Globus pallidus (tissue), 1 donor: ENCODE data around the gene BACH2.
"Not testable (repeated sequence)": the region's sequence is repeated elsewhere in the genome, so short reads cannot be mapped to it uniquely, and the experiment has no call there.

Experiments used
- DNase-seq: peaks from one replicate; pipeline ENCODE4 v3.0.0-alpha.2; 2015; ENCODE audit warnings: low spot score

BACH2 gene

DNA sequence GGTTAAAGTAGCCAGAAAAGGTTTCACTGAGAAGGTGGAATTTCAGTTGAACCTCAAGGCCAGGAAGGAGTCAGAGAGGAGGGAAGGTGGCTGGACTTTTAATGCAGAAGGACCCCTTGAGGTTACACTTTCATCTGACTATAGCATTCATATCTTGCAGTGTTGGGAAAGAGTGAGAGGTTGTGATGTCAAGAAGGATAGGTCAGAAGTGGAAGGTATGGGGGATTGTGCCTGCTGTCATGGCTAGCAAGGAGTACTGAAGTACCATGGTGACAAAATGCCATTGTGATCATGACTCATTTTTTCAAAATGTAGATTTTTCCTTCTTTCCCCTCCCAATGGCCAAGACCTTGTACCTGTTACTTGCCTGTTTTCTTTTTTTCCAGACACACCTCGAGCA, 5.2 kb upstream of the BACH2 start:
- DNase-seq, result no peak

DNA sequence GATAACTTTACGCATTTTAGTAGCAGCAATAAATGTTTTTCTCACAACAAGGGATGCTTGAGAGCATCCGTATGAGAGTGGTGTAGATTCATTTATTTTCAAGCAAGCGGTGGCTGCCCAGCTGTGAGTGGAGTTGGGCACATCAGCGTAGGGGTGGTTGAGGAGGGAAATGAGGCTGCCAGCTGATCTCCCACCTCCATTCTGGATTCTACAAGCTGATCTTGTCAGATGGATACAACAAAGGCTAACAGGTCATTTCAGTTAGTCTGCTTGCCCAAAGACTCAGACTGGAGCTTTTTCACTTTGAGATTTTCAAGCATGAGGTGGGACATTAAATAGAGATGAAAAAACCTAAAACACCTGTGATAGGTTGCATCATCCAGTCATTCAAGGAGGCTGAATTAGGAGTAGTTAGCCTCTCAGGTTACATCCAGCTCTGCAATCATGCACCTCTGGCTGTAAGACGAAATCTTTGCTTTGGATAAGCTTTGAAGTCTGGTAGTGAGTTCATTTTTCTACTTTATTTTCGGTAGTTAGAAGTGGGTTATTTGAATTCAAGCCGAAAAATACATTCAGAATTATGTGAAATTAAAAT, 1.9 kb upstream of the BACH2 start:
- no peak for DNase-seq

DNA sequence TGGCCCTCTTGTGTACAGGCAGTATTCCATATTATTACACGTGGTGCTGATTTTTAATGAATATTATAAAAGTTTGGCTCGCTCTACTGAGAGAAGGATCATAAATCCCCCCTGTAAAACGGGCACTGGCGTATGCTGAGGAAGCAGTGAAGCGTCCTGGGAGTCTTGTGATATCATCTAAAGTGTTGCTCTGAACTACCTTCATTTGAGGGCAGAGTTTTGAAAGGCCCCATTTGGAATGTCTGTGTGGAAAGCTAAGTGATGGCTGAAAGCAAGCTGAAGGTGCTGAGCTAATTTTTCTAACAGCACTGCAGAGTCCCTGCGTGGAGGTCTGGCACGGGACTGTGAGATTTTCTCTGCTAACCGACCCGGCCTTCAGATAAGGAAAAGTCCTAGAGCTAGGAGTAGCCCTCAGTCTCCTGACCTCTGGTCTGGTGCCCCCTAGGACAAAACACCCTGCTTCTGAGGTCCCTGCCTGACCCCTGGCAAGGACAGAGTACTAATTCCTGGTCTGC, 1.3 kb upstream of the BACH2 start:
- DNase-seq, result peak; percentile 23

DNA sequence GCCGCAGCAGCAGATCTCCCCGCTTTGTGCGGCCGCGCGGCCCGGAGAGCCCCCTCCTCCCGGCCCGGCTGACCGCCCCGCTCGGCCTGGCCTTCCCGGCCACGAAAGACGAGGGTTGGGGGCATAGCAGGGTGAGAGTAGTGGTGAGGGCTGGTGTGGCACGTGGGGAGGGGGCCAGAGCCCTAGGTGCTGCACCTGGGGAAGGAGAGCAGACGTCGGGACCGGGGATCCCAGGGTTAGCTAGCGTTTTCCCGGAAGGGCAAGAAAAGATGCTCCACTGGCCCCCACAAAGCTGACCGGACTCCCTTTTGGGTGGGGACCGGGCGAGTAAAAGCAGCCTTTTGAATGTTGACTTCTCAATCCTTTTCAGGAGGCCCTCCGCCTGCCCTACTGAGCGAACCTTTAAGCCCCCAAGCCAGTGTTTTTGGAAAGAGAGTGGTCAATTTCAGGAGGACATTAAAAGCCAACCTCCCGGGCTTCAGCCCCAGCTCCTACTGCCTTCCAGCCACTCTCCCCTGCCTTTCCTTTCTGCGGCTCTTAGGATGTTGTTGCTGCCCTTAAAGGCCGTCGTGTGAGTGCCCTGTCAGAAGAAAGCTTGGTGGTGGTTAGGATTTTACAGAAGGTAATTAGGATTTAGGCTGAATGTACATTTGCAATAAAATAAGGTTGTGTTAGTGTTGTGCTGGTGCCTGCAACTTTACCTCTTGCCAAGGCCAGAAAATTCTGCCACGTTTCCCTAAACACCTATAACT, 648 bp upstream of the BACH2 start:
- DNase-seq, result peak; percentile 47

DNA sequence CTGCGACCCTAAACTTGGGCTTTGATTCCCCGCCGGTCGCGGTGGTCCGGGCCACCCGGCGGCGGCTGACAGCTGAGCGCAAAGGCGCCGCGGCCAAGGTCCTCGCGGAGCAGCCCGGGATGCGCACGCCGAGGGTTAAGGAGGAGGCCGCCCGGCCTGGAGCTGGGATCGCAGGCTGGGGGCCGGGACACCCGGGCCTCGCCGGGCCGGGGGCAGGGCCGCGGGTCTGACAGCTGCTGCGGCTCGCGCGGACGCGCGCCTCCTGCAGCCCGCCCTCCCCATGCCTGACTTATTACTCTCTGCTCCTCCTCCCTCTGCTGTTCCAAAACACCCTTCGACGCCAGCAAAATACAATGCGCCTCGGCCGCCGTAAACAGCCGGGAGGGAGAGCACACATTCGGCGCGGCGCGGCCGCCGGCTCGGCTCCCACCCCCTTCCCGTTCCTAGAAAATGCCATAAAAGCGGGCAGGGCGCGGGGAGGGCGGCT, 746 bp downstream of the BACH2 start:
- peak; percentile 76 for DNase-seq

DNA sequence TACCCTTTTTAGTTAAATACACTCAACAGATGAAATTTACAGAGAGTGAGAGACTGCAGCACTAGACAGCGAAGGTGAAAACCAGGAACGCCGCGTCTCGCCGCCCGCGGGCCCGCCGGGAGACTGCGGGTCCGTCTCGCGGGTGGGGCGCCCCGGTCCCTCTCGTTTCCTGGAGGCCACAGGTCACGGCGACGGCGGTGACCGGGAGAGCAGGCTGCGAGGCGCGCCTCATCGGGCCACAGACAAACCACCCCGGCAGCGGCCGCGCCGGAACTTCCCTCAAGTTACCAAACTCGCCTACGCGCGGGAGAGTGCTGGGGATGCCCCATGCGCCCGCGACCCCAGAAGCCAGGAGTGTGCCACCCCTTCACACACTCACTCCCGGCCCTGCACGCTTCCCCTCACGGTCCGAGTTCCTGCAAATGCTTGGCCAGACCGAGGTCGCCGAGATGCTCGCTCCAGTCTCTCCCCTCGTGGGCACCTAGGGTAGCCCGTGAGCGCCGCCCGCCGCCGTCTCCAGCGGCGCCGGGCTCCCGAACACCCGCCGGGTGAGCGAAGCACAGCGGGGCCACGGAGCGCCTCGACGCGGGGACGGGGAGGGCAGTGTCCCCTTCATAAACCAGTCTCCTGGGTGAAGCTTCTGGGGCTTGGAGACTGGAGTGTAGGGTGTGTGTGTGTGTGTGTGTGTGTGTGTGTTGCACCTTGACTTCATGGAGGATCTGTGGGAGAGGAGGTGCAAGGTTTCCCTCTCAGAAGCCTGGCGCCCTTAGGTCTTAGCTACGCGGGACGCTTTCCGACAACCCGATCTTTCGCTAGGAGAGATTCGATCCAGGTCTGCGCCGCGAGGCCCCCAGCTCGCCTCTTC, 1.4 kb downstream of the BACH2 start:
- peak; percentile 66 for DNase-seq

DNA sequence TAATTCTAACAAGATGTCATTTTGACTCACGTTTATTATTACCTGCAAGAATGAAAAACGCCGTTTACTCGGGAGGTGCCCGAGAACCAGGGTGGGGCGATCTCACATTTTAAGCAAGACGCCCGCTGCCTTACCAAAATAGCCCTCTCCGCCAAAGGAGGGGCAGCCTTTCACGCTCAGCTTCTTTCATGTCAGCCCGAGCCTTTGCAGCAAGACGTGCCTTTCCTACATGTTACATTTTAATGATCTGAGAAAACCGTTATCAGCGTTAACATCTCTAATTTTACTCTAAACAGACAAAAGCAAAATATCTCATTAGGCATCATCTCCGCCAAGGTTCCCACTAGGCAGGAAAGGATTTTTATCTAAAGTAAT, 2.0 kb downstream of the BACH2 start:
- no peak for DNase-seq

DNA sequence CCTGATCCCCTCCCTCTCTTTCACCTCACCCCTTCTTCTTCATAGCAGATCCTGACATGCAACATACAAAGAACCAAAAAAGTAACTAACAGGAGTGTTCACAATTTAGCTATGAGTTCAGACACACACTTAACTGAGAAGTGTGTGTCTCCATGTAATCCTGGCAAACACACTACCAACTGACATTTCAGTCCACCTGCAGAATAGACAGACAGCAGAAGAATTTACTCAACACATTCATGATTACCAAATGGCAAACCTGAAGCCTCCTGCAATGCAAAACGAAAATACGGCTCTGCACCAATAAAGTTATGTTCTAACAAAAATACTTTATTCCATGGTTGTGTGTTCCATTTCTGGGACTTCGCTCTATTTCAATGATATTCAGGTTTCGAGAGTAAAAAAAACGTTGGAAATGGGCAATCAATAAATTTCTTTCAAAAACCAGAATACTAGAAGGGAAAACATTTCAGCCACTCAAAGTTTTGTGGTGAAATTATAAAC, 2.6 kb downstream of the BACH2 start:
- DNase-seq, result no peak

DNA sequence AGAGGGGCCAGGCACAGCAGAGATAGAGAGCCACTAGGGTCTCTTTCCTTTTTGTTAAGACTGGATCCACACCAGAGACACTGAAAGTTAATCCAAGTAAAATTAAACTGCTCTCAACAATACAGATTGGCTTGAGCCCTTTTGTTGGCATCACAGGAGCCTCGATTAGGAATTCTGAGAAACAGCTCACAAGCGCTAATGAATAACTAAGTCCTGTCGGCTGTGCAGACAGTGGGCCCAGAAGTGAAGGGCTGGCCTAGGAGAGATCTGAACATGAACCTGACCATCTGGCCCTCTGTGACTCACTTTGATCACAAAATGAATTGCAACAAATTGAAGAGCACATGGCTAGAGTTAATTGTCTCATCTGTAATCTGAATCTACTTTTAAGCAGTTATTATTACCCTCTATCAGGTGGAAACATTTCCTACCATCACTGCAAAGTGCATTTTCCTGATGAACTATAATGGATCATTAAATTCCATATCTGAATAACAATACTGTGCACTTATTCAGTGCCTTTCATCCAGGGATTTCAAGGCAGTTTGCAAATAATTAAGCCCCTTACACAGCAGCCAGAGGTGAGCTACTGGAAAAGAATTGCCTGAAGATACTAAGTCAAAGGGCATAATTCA, 3.2 kb downstream of the BACH2 start:
- no peak for DNase-seq

DNA sequence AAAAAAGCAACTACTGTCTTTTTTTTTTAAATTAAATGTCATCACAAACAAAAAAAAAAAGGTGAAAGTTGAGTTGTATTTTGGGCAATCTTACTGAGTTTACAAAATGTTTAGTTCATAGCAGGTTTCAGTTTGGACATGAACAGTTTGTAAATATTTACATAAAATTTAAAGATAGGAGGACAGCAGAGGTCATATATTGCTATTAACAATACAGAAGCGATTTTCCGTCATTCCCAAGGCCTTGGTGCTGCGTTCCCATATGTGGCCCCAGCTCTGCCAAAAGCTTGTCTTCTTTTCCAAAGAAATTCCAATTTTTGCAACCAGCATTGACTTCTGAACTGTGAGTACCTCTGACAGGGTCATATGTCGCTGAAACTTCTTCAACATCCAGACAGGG, 5.1 kb downstream of the BACH2 start:
- no peak for DNase-seq

DNA sequence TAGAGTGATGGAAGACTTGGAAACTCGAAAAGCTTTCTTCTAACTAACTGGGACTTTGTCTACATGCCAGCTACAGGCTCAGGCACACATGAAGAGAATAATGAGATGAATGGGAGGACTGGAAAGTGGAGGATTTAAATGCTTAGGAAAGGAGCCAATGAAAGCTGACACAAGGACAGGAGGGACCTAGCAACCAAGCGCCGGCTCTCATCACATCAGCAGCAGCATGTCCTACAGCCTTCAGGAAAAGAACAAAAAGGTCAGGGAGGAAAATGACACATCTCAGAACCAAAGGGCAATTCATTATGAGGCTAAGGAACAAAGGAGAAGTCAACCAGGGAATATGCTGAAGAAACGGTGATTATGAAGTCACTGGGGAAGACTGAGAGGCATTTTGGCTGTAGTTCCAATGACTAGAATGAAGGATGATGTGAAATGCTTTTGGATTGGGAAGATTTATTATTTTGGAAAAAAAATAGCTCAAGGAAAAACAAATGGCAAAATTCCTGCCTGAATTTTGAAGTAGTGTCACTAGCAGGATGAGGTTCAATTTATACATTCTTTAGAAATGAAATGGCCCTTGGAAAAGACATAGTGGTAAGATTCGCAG, 5.7 kb downstream of the BACH2 start:
- DNase-seq, result no peak

DNA sequence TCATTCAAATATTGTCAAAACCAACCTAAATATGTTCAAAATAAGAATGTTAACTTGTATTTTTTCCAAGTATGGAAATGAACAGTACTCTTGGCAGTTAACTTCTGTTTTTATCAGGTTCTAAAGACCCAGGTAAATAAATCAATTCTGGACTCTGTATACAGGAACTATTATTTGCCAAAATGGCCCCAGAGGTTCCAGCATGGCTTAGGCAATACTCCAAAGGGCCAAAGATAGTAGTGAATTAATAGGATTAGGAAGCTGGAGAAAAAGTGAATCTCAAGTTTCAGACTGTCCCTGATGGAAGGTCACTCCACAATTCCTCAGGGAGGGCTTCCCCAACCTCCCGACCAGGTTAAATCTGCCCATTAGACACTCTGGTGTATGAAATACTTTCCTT, 6.7 kb downstream of the BACH2 start:
- no peak for DNase-seq

DNA sequence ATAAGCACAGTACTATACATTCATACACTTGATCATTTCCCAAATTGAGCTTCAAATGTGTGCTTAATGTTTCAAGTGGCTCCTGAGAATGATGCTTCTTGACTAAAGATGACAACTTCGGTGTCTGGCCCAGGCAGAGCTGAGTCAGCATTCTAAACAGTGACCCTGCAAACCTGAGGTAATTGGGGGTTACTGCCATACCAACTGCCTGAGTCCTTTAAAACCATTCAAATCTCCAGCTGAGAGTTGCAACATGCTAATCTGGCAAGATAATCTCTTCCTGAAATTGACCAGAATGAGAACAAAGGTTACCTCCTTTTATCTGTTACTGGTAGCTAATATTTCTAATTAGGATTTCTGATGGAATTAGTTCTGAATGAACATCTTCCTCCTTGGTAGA, 8.2 kb downstream of the BACH2 start:
- no peak for DNase-seq

DNA sequence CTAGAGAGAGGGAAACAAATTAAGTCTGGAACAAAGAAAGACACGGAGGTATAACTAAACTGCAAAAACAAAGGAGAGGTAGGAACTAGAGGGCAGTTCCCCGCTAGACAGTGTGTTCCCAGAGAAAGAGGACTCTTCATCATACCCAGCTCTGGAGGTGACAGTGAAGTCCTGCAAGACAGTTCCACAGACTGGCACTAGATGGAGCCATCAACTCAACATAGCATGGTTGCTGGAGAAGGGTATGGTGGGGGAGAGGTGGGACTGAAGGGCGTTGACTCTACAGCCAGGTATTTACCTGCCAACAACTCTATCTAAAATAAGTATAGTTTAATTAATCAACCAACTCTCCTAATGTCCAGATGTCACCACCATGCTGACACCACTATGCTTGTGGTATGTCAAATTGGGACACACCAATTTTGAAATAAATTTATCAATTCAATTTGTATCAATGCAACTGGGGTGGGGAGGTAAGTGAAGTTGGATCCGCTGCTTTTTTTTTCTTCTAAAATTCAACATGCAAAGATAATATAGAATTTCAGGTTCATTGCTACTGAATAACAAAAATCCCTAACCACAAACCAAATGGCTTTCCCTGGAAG, 9.7 kb downstream of the BACH2 start:
- no peak for DNase-seq

DNA sequence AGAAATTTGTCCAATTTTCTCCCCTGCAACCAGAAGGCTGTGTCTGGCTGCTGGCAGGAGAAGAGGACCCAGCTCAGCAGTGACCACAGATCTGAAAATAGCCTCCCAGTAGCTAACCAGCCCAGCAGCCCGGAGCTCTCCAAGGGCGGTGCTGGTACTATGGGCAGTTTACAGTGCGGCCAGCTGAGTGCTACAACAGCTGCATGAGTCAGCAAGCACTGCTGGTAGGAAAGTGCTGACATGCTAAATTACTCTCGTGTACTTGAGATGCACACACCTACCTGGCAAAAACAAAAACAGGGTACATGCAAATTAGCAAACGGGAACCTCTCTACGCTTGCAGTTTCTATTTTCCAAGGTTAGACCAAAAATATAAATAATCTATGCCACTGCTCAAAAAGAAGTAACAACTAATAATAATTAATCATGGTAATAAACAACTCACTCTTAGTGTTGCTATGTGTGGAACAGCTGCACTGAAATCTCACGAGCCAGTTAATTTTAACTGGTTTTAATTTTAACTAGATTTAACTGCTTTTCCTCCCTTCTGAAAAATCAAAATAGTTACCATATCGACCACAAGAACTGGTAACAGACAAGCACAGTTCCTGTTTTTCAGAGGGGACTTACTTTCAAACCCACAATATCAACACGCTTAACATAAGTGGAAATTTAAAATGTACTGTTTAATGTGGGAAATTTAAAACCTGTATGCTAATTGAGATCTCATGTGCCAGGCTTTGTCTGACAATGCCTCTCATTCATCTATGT, 10.8 kb downstream of the BACH2 start:
- DNase-seq, result peak; percentile 89

DNA sequence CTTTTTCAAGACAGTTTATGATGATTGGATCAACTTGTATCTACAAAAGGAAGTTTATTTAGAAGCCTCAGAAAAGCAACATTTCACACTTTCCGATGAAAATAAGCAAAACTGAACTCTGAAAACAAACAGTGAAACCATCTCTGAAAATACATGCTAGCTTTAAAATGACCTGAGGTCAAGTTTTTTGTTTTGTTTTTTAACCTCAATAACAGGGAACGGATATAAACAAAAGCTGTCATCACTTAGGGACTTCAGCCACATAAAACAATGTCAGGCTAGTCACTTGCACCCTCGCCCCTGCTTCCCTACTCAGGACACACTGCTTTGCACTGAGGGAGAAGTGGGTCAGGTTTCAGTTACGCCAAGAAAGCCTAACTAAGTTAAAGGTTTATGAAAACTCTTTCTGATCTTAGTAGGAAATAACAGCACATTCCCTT, 11.6 kb downstream of the BACH2 start:
- peak; percentile 18 for DNase-seq

DNA sequence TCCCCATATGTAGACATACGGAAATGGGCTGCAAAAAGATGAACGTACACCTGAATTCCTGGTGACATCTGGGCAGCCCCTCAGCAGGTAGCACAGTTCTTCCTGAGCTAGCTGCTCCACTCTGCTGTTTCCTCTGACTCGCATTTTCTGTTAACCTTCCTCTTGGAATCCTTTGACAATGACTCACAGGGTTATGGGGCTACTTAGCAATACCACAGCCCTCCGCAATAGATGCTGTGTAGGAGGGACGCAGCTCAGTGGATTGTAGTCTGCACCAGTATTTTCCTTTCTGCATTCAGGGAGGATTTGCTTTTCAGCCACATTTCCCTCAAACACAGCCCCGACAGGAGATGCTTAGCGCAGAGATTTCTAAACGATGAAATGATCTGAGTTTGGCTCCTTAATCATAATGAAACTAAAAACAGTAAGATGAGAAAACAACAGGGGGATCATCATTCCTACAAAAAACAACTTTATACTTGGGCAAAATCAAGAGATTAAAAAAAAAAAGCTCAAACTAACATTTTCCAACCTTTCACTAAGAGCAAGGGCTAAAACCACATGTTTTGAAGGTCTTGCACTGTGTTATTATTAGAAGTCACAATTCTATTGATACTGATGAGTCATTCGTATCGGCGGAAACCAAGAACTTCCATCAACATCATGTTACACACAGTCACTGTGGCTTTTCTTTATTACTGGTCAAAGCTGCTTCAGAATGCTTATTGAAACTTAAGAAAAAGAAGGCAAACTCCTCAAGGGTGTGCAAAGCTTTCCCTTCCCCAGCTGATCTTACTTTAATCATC, 12.2 kb downstream of the BACH2 start:
- peak; percentile 16 for DNase-seq

DNA sequence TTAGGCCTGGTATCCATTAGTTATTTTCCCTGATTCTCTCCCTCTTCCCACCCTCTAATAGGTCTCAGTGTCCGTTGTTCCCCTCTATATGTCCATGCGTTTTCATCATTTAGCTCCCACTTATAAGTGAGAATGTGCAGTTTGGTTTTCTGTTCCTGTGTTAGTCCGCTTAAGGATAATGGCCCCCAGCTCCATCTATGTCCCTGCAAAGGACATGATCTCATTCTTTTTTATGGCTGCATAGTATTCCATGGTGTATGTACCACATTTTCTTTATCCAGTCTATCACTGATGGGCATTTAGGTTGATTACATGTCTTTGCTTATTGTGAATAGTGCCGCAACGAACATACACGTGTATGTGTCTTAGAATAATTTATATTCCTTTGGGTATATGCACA, 14.4 kb downstream of the BACH2 start:
- DNase-seq, result not testable (repeated sequence)

DNA sequence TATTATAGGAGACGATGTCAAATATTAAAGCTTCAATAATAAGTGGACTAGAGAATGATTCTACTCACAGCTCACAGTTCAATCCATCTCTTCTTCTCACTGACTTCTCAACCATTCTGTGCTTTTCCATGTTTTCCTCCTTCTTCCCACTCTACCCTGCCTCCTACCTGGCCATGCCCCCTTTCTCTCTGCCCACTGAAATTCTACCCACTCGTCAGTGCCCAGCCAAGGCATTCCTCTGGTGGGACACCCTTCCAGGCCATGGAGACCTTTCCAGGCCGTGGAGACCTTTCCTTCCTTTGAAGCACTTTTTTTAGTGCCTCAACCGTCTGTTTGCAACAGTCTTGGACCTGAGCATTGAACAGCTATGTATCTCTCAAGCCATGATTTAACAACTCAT, 18.5 kb downstream of the BACH2 start:
- no peak for DNase-seq
